Glomerular endothelial cell (primary cell): ENCODE results near the gene CASKIN2. TPM values are rescaled to one million over a fixed set of nuclear protein-coding genes. Genes with fewer than 3 reads are reported as not detected.

Source experiments
- total RNA-seq: library from RNA; depleted of rRNA; stranded (reverse); fragments of >200 nt; gene quantifications from 2 replicates; pipeline ENCODE4 v1.2.3, GENCODE V29; 2015

CASKIN2 gene
- total RNA-seq, 1 donor from 2014 or later: 21.3 TPM

Other genes with a start within 250 kb of the CASKIN2 start
- gene MIF4GD, start 244.3 kb downstream of the CASKIN2 start, total RNA-seq: 21.9 and 25.5 TPM in 2 replicates
- 5.8 and 11.7 TPM in 2 replicates for gene SLC25A19, start 226.1 kb downstream of the CASKIN2 start, total RNA-seq
- gene GRB2, start 109.9 kb downstream of the CASKIN2 start, total RNA-seq: 86.8 and 141 TPM in 2 replicates
- 33.1 and 63.9 TPM in 2 replicates for gene TMEM94, start 58.9 kb downstream of the CASKIN2 start, total RNA-seq
- gene TSEN54, start 991 bp upstream of the CASKIN2 start, total RNA-seq: 11.9 and 16.0 TPM in 2 replicates
- 3.4 and 8.5 TPM in 2 replicates for gene LLGL2, start 10.2 kb upstream of the CASKIN2 start, total RNA-seq
- gene MYO15B, start 72.3 kb upstream of the CASKIN2 start, total RNA-seq: 5.6 and 10.6 TPM in 2 replicates
- gene SMIM5, start 117.9 kb upstream of the CASKIN2 start, total RNA-seq: not detected in 2 replicates
- gene RECQL5, start 151.6 kb upstream of the CASKIN2 start, total RNA-seq: 15.0 and 28.1 TPM in 2 replicates
- 70.7 and 84.6 TPM in 2 replicates for gene SAP30BP, start 151.8 kb upstream of the CASKIN2 start, total RNA-seq
- gene ITGB4, start 205.9 kb upstream of the CASKIN2 start, total RNA-seq: 0.76 and 4.8 TPM in 2 replicates
- 40.6 and 56.0 TPM in 2 replicates for gene GALK1, start 249.7 kb upstream of the CASKIN2 start, total RNA-seq